ENCODE results near the gene HECTD1.
"Not testable (repeated sequence)": the region's sequence is repeated elsewhere in the genome, so short reads cannot be mapped to it uniquely, and the experiment has no call there.

HECTD1 gene

DNA sequence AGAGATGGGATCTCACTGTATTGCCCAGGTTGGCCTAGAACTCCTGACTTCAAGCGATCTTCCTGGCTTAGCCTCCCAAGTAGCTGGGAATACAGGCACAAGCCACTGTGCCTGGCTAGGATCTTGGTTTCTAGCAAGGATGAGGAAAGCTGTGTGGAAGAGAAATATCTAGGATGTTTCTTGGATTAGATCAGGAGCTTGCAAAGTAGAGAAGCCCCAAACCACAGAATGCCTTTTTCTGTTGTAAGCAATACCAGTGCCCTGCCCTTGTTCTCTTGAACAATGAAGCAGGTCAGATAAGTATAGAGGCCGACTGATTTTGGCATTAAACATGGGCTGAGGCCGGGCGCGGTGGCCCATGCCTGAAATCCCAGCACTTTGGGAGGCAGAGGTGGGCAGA, 137.2 kb downstream of the HECTD1 start:
- no peak for DNase-seq
- Histone ChIP-seq H3K9me2 (replicated peaks; ENCODE audit: insufficient read depth, low read length) (no peaks in the 10 kb centered on the region), H3K79me2 (ENCODE audit: low read length) (no peaks in the 10 kb centered on the region), H3K4me2 (ENCODE audit: low read depth, low read length) (no peak overlapping the region), H2AFZ (ENCODE audit: low read length) (no peak overlapping the region), H3K9me3 (replicated peaks; ENCODE audit: insufficient read depth, low read length) (no peaks in the 10 kb centered on the region), H3K4me3 (ENCODE audit: low read length) (no peak overlapping the region), H4K20me1 (ENCODE audit: insufficient read depth, low read length) (no peaks in the 10 kb centered on the region), H3K4me1 (ENCODE audit: low read length) (no peaks in the 10 kb centered on the region), H3K27ac (ENCODE audit: low read length) (no peak overlapping the region), H3K36me3 (replicated peaks; ENCODE audit: insufficient read depth, low read length) (no peaks in the 10 kb centered on the region), H3F3A (ENCODE audit: insufficient read depth, low read length) (no peaks in the 10 kb centered on the region), H3K9ac (ENCODE audit: low read length) (no peak overlapping the region), H3K27me3 (replicated peaks; ENCODE audit: insufficient read depth, low read length) (no peaks in the 10 kb centered on the region)
- no peak for TF ChIP-seq EZH2 (optimal IDR thresholded peaks at IDR 0.05; ENCODE audit: low read depth, low read length)
- no peak for TF ChIP-seq EZH2phosphoT487 (IDR thresholded peaks at IDR 0.05; ENCODE audit: low read length)
- TF ChIP-seq, protein P1, sequence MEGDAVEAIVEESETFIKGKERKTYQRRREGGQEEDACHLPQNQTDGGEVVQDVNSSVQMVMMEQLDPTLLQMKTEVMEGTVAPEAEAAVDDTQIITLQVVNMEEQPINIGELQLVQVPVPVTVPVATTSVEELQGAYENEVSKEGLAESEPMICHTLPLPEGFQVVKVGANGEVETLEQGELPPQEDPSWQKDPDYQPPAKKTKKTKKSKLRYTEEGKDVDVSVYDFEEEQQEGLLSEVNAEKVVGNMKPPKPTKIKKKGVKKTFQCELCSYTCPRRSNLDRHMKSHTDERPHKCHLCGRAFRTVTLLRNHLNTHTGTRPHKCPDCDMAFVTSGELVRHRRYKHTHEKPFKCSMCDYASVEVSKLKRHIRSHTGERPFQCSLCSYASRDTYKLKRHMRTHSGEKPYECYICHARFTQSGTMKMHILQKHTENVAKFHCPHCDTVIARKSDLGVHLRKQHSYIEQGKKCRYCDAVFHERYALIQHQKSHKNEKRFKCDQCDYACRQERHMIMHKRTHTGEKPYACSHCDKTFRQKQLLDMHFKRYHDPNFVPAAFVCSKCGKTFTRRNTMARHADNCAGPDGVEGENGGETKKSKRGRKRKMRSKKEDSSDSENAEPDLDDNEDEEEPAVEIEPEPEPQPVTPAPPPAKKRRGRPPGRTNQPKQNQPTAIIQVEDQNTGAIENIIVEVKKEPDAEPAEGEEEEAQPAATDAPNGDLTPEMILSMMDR (IDR thresholded peaks at IDR 0.05; ENCODE audit: low read length) = no peak

DNA sequence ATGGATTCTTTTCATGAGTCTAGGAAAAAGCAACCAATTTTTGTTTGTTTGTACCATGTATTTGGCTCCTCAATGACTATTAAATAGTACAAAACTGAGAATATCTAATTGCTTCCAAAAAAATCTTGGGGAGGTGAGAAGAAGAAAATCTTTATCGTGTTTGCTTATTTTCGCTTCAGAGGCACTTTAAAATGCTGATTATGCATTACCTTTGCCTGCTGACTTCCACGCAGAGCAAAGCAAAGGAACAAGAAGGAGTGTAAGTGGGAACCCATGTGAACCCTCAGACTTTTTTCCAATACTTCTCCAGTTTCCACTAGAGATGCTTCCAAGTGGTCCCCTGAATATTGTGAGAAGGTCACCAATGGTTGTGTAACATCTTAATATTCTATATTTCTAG, 138.2 kb downstream of the HECTD1 start:
- Histone ChIP-seq H4K20me1 (ENCODE audit: insufficient read depth, low read length) (no peaks in the 10 kb centered on the region), H3K36me3 (replicated peaks; ENCODE audit: insufficient read depth, low read length) (no peaks in the 10 kb centered on the region), H3K27me3 (replicated peaks; ENCODE audit: insufficient read depth, low read length) (no peaks in the 10 kb centered on the region), H3K4me1 (ENCODE audit: low read length) (no peaks in the 10 kb centered on the region), H3K9me3 (replicated peaks; ENCODE audit: insufficient read depth, low read length) (no peaks in the 10 kb centered on the region), H3K4me2 (ENCODE audit: low read depth, low read length) (no peak overlapping the region), H2AFZ (ENCODE audit: low read length) (no peak overlapping the region), H3K4me3 (ENCODE audit: low read length) (no peak overlapping the region), H3K9me2 (replicated peaks; ENCODE audit: insufficient read depth, low read length) (no peaks in the 10 kb centered on the region), H3K27ac (ENCODE audit: low read length) (no peak overlapping the region), H3K9ac (ENCODE audit: low read length) (no peak overlapping the region), H3F3A (ENCODE audit: insufficient read depth, low read length) (no peaks in the 10 kb centered on the region), H3K79me2 (ENCODE audit: low read length) (no peaks in the 10 kb centered on the region)
- no peak for DNase-seq
- TF ChIP-seq EZH2 (optimal IDR thresholded peaks at IDR 0.05; ENCODE audit: low read depth, low read length) (no peak), EZH2phosphoT487 (IDR thresholded peaks at IDR 0.05; ENCODE audit: low read length) (no peak)
- TF ChIP-seq, protein P1 (IDR thresholded peaks at IDR 0.05; ENCODE audit: low read length) = no peak

DNA sequence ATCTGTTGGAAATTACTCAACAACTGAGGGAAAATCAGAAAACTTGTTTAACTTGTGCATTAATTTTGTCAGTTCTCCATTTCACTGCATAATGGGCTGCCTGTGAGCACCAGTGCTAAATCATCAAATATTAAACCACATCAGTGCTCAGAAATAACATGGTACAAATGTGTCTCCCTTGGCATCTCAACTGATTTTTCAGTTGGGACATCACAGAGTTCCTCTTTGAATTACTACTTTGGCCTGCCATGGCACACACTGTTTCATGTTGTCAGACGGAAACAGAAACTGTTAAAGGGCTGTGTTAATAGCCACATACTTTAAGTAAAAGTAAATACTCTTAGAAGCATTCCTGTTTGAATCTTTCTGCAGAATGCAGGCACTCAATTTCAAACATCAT, 139.4 kb downstream of the HECTD1 start:
- Histone ChIP-seq H3K9me2 (replicated peaks; ENCODE audit: insufficient read depth, low read length) (no peaks in the 10 kb centered on the region), H4K20me1 (ENCODE audit: insufficient read depth, low read length) (no peaks in the 10 kb centered on the region), H3K9me3 (replicated peaks; ENCODE audit: insufficient read depth, low read length) (no peaks in the 10 kb centered on the region), H3K36me3 (replicated peaks; ENCODE audit: insufficient read depth, low read length) (no peaks in the 10 kb centered on the region), H3F3A (ENCODE audit: insufficient read depth, low read length) (no peaks in the 10 kb centered on the region), H3K9ac (ENCODE audit: low read length) (no peak overlapping the region), H3K27me3 (replicated peaks; ENCODE audit: insufficient read depth, low read length) (no peaks in the 10 kb centered on the region), H3K4me3 (ENCODE audit: low read length) (no peak overlapping the region), H3K79me2 (ENCODE audit: low read length) (no peaks in the 10 kb centered on the region), H3K4me2 (ENCODE audit: low read depth, low read length) (no peak overlapping the region), H3K27ac (ENCODE audit: low read length) (no peak overlapping the region), H3K4me1 (ENCODE audit: low read length) (no peaks in the 10 kb centered on the region), H2AFZ (ENCODE audit: low read length) (no peak overlapping the region)
- DNase-seq = no peak
- TF ChIP-seq EZH2phosphoT487 (IDR thresholded peaks at IDR 0.05; ENCODE audit: low read length) = no peak
- TF ChIP-seq, protein P1 (IDR thresholded peaks at IDR 0.05; ENCODE audit: low read length) = no peak
- no peak for TF ChIP-seq EZH2 (optimal IDR thresholded peaks at IDR 0.05; ENCODE audit: low read depth, low read length)

DNA sequence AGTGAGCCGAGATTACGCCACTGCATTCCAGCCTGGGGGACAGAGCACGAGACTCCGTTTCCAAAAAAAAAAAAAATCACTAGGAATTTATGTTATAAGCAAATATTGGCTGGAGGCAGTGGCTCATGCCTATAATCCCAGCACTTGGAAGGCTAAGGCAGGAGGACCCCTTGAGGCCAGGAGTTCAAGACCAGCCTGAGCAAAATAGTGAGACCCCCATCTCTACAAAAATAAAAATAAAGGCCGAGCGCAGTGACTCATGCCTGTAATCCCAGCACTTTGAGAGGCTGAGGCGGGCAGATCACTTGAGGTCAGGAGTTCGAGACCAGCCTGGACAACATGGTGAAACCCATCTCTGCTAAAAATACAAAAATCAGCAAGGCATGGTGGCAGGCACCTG, 144.7 kb downstream of the HECTD1 start:
- H3K79me2 ChIP-seq (ENCODE audit: low read length); H3K9ac ChIP-seq (ENCODE audit: low read length); H3K4me3 ChIP-seq (ENCODE audit: low read length); H3K27me3 ChIP-seq (replicated peaks; ENCODE audit: insufficient read depth, low read length); H3K4me2 ChIP-seq (ENCODE audit: low read depth, low read length); H3F3A ChIP-seq (ENCODE audit: insufficient read depth, low read length); H3K27ac ChIP-seq (ENCODE audit: low read length); H3K36me3 ChIP-seq (replicated peaks; ENCODE audit: insufficient read depth, low read length); H4K20me1 ChIP-seq (ENCODE audit: insufficient read depth, low read length); H3K9me3 ChIP-seq (replicated peaks; ENCODE audit: insufficient read depth, low read length); DNase-seq; H3K9me2 ChIP-seq (replicated peaks; ENCODE audit: insufficient read depth, low read length); H3K4me1 ChIP-seq (ENCODE audit: low read length); H2AFZ ChIP-seq (ENCODE audit: low read length): not testable (repeated sequence)

Data from MM.1S (cell line).